Measurements from ENCODE around the gene LZTS3.

DNA sequence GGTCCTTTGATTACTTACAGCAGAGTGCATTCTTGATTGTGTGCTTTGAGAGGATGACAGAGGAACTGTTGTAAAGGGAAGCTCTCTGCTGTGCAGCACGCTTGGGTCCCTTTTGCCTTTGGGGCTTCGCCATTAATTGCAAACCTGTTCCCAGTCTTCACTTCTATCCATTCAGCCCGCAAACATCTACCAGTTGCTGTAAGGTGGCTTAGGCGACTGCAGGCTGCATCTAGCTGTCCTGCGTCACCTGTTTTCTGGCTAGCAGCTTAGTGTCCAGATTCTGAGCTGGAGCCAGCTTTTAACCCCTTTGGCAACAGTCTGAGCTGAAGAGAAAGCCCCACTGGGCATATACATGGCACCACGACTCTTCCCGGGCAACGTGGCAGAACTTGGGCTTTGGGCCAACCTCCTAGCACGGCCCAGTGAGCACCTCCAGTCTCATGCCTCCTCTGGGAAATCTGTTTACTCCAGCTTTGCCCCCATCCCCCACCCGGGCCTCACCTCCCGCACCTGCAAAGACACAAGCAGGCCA is 11.2 kb downstream of the LZTS3 start:
- TF ChIP-seq, protein P1, sequence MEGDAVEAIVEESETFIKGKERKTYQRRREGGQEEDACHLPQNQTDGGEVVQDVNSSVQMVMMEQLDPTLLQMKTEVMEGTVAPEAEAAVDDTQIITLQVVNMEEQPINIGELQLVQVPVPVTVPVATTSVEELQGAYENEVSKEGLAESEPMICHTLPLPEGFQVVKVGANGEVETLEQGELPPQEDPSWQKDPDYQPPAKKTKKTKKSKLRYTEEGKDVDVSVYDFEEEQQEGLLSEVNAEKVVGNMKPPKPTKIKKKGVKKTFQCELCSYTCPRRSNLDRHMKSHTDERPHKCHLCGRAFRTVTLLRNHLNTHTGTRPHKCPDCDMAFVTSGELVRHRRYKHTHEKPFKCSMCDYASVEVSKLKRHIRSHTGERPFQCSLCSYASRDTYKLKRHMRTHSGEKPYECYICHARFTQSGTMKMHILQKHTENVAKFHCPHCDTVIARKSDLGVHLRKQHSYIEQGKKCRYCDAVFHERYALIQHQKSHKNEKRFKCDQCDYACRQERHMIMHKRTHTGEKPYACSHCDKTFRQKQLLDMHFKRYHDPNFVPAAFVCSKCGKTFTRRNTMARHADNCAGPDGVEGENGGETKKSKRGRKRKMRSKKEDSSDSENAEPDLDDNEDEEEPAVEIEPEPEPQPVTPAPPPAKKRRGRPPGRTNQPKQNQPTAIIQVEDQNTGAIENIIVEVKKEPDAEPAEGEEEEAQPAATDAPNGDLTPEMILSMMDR (IDR thresholded peaks at IDR 0.05): no peak
- TF ChIP-seq POLR2A (IDR thresholded peaks at IDR 0.05): no peak
